Measurements from ENCODE around the gene KCNH1. TPM values are rescaled to one million over a fixed set of nuclear protein-coding genes. Genes with fewer than 3 reads are reported as not detected.
A peak's percentile ranks its signal among the peaks of the same experiment; 100 is the strongest.

The KCNH1 gene
- total and polyA plus RNA-seq, 9 of the 15 experiments (the other 6 are each of a cell fraction or from before 2014, with no cell fraction given) = not detected

- Histone ChIP-seq H2AFZ (ENCODE audit: low read depth, low read length) (no peak overlapping the region), H3K36me3 (ENCODE audit: control insufficient read depth, insufficient read depth, low read length) (no peaks in the 10 kb centered on the region), H3K9me1 (ENCODE audit: control insufficient read depth, insufficient read depth, low read length) (no peaks in the 10 kb centered on the region), H3K9ac (ENCODE audit: insufficient read depth in 1 of 2, low read depth in 2 of 2, low read length in 2 of 2) (no peak overlapping the region), H3K4me2 (ENCODE audit: insufficient read depth, low read length) (no peak overlapping the region), H3K27ac (ENCODE audit: extremely low read depth, low read depth, low read length) (no peak overlapping the region), H4K20me1 (replicated peaks; ENCODE audit: control insufficient read depth, insufficient read depth, low read length) (no peaks in the 10 kb centered on the region), H3K4me3 (no peak overlapping the region), H3K4me1 (replicated peaks in 1 of 2; ENCODE audit: control insufficient read depth in 2 of 2, insufficient read depth in 2 of 2, low read length in 2 of 2) (no peaks in the 10 kb centered on the region), H3K9me3 (replicated peaks; ENCODE audit: control insufficient read depth, insufficient read depth, low read depth, low read length) (no peaks in the 10 kb centered on the region; the same call in 1 of the 2 replicates), H3K27me3 (ENCODE audit: control insufficient read depth in 2 of 2, insufficient read depth in 2 of 2, low read length in 2 of 2) (peaks cover 0 to under 1% of the 10 kb centered on the region in 2 experiments; a peak in 1 of 5 replicates), H3K79me2 (ENCODE audit: control insufficient read depth, insufficient read depth, low read length) (no peaks in the 10 kb centered on the region)
- WGBS (ENCODE audit: insufficient coverage, low coverage, missing lambda C conversion rate) = 12% methylated on average over 1 of the region's 1 CpG
- BruUV-seq (replicated peaks) = no TSS peak
- intact Hi-C loops (cut with micrococcal nuclease) = no loop called here
- ATAC-seq (no peak), FAIRE-seq (no peak), DNase-seq (ENCODE audit: extremely low read depth in 1 of 4, low spot score in 3 of 4) (no peak)
- peak in 1 of 2 experiments; percentile 44; a peak in 1 of 3 replicates for TF ChIP-seq CBX3 (IDR thresholded peaks at IDR 0.05; ENCODE audit: borderline replicate concordance in 1 of 2, low read length in 2 of 2)
- TF ChIP-seq ZNF695 (CRISPR knock-in tag; IDR thresholded peaks at IDR 0.05) = no peak
- TF ChIP-seq MTA1 (IDR thresholded peaks at IDR 0.05; ENCODE audit: borderline replicate concordance) = no peak
- TF ChIP-seq, protein P1, sequence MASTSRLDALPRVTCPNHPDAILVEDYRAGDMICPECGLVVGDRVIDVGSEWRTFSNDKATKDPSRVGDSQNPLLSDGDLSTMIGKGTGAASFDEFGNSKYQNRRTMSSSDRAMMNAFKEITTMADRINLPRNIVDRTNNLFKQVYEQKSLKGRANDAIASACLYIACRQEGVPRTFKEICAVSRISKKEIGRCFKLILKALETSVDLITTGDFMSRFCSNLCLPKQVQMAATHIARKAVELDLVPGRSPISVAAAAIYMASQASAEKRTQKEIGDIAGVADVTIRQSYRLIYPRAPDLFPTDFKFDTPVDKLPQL (IDR thresholded peaks at IDR 0.05; ENCODE audit: extremely low read depth, insufficient read length) = no peak
- TF ChIP-seq FOXM1 (IDR thresholded peaks at IDR 0.05; ENCODE audit: low read depth) = no peak
- no peak for TF ChIP-seq FOXM1 (CRISPR knock-in tag; IDR thresholded peaks at IDR 0.05; ENCODE audit: low read depth)
- no peak for TF ChIP-seq CEBPB (tag; IDR thresholded peaks at IDR 0.05)
- CTCF ChIA-PET (ENCODE audit: low intra/inter-chr PET ratio) = no interaction called here
- in situ Hi-C loops (cut with MboI) = no loop called here
- POLR2A ChIA-PET = no interaction called here
These were observed 35.4 kb upstream of the KCNH1 start for GRCh38 chr1:211169353-211169752.
